Left lung (tissue), 10 donors: ENCODE results near the gene FLT1. TPM values are rescaled to one million over a fixed set of nuclear protein-coding genes. Genes with fewer than 3 reads are reported as not detected.

Experiments used
- ATAC-seq: fragments of 200-7000 bp; cut with Tn5 transposase; one replicate; pipeline ENCODE4 v1.9.1; 2020; ENCODE audit warnings: moderate library complexity
- DNase-seq, 4 donors: peaks; one replicate each; pipeline ENCODE4 v3.0.0-alpha.2; 2013 to 2020
- H3K27ac ChIP-seq, 2 donors: fragments of 200-600 bp; sonication (generic) in 1 of 2; one replicate each; pipeline versions ENCODE4 v1.5.0 to v1.8.0; 2020 to 2021
- H3K27me3 ChIP-seq, 2 donors: fragments of 200-600 bp; sonication (generic) in 1 of 2; one replicate each; pipeline versions ENCODE4 v1.5.0 to v1.8.0; 2020 to 2021
- H3K36me3 ChIP-seq, 2 donors: fragments of 200-600 bp; sonication (generic) in 1 of 2; one replicate each; pipeline versions ENCODE4 v1.5.0 to v1.8.0; 2020 to 2021
- H3K4me1 ChIP-seq, 2 donors: fragments of 200-600 bp; one replicate each; pipeline ENCODE4 v1.8.0; 2021
- H3K4me3 ChIP-seq, 2 donors: fragments of 200-600 bp; sonication (generic) in 1 of 2; one replicate each; pipeline versions ENCODE4 v1.5.0 to v1.8.0; 2020 to 2021; ENCODE audit warnings: mild to moderate bottlenecking in 1 of 2
- H3K9me3 ChIP-seq, 2 donors: fragments of 200-600 bp; sonication (generic) in 1 of 2; one replicate each; pipeline versions ENCODE4 v1.5.0 to v1.8.0; 2020 to 2021
- intact Hi-C, 2 donors: fragments of 100-400 bp; cut with DNase I; formaldehyde crosslinking; loops; one replicate each; pipeline versions ENCODE4 v1.11.2 to v1.14.2; 2022
- polyA plus RNA-seq, 6 donors: library from polyadenylated mRNA; unstranded; fragments of 120-200 nt; gene quantifications; one replicate each; pipeline ENCODE4 v1.2.1, GENCODE V29; 2013; ENCODE audit not compliant: insufficient read length in 6 of 6
- total RNA-seq, 2 donors: library from RNA; stranded (reverse); fragmentation: NEBNext Ultra II Directional; extraction: Animal tissue kit (Norgen Biotek cat#: 25700); gene quantifications; one replicate each; pipeline ENCODE4 v1.2.1, GENCODE V29; 2021
- TF ChIP-seq, protein P1 (sequence below), 2 donors: fragments of 200-600 bp; sonication (generic) in 1 of 2; IDR thresholded peaks; one replicate each; pipeline versions ENCODE4 v1.5.0 to v1.8.0; 2021; ENCODE audit warnings: antibody characterized with exemption in 2 of 2
- donor health status: DM: no; HTN: yes; CAD: no.
- donor health status: DM: no; HTN: no; CAD: no.

The FLT1 gene
- total and polyA plus RNA-seq, 8 donors = 21.3 to 30.3 (median 25.3) TPM

DNA sequence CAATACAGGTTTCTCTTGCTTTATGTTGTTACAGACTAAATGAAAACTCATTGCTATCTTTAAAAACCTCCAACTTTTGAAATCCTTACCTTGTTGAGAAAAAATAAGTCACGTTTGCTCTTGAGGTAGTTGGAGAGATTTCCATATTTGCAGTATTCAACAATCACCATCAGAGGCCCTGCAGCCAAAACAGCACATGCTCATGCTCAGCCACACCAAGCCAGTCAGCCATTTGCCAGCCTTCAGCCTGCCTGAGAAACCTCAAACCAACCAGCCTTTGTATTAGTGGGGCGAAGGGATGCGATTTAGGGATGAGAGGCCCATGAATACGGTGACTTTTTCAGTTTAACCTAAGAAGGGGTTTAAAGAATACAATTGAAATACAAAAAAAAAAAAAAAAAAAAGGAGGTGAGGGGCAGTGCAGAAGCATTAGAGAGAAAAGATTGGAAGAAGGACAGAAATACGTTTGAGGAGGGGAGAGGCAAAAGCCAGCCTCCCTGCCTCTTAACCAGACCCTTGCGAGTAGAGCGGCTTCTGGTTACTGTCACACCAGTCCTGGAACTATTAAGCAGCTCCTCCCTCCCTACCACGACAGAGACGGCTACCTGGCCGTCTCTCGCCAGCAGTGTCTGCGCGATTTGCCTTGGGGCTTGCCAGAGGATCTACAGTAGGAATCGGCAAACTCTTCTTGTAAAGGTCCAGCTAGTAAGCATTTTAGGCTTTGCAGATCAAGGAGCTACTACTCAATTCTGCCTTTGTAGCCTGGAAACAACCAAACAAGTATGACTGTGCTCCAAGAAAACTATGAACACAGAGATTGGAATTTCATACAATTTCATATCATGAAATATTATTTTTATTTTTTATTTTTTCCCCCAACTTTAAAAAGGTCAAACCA, 167.3 kb downstream of the FLT1 start:
- intact Hi-C loops = loop anchor here in 1 of 2 donors (10.0 kb wide), 2 partner anchors 307 to 467 kb away; no protein-coding TSS in a partner anchor
- H3K27me3 ChIP-seq = no peaks in the 10 kb centered on the region
- TF ChIP-seq, protein P1, sequence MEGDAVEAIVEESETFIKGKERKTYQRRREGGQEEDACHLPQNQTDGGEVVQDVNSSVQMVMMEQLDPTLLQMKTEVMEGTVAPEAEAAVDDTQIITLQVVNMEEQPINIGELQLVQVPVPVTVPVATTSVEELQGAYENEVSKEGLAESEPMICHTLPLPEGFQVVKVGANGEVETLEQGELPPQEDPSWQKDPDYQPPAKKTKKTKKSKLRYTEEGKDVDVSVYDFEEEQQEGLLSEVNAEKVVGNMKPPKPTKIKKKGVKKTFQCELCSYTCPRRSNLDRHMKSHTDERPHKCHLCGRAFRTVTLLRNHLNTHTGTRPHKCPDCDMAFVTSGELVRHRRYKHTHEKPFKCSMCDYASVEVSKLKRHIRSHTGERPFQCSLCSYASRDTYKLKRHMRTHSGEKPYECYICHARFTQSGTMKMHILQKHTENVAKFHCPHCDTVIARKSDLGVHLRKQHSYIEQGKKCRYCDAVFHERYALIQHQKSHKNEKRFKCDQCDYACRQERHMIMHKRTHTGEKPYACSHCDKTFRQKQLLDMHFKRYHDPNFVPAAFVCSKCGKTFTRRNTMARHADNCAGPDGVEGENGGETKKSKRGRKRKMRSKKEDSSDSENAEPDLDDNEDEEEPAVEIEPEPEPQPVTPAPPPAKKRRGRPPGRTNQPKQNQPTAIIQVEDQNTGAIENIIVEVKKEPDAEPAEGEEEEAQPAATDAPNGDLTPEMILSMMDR (IDR thresholded peaks at IDR 0.05) = no peak
- H3K4me3 ChIP-seq = no peak overlapping the region
- no peaks in the 10 kb centered on the region for H3K36me3 ChIP-seq
- no peak for ATAC-seq
- DNase-seq = no peak
- H3K27ac ChIP-seq = no peak overlapping the region
- H3K9me3 ChIP-seq = no peaks in the 10 kb centered on the region
- peaks cover 7 to 31% of the 10 kb centered on the region in 2 donors for H3K4me1 ChIP-seq

DNA sequence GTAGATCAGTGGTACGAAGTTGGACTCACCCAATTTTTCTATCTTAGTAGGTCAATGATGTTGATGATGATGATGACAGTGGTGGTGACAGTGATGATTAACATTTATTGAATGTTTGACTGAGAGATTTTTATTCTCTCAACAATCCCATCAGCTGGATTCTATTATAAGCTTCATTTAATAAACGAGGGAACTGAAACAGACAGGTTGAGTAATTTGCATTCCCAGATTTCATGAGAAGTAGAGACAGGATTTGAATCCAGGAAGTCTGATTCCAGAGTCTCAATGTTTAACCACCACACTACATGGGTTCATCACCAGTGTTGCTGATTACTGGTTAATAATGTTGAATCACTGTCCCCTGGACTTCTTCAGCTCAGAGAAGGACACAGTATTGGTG, 168.9 kb downstream of the FLT1 start:
- intact Hi-C loops = loop anchor here in 1 of 2 donors (10.0 kb wide), 2 partner anchors 309 to 469 kb away; no protein-coding TSS in a partner anchor
- Histone ChIP-seq H3K4me3 (no peak overlapping the region), H3K36me3 (no peaks in the 10 kb centered on the region), H3K27me3 (no peaks in the 10 kb centered on the region), H3K27ac (no peak overlapping the region), H3K9me3 (no peaks in the 10 kb centered on the region), H3K4me1 (peaks cover 7 to 31% of the 10 kb centered on the region in 2 donors)
- ATAC-seq (no peak), DNase-seq (no peak)
- TF ChIP-seq, protein P1 (IDR thresholded peaks at IDR 0.05) = no peak

DNA sequence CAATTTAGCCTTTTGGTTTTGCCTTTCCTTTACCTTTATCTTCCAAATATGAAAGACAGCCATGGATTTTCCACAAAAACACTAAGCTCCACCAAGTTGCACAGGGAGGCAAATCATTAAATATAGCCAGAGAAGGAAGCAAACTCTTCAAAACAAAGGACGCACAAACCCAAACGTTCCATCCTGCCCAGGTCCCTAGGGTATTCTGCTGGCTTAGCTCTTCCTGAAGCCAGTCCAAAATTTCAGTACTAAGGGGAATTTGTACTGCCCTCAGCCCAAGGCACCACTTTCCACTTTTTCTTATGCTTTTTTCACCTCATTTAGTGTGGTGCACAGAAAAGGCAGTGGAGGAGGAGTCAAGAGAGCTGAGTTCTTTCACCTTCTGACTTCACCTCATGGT, 169.9 kb downstream of the FLT1 start:
- DNase-seq = no peak
- intact Hi-C loops = loop anchor here in 1 of 2 donors (10.0 kb wide), 2 partner anchors 310 to 470 kb away; no protein-coding TSS in a partner anchor
- H3K27ac ChIP-seq = no peak overlapping the region

DNA sequence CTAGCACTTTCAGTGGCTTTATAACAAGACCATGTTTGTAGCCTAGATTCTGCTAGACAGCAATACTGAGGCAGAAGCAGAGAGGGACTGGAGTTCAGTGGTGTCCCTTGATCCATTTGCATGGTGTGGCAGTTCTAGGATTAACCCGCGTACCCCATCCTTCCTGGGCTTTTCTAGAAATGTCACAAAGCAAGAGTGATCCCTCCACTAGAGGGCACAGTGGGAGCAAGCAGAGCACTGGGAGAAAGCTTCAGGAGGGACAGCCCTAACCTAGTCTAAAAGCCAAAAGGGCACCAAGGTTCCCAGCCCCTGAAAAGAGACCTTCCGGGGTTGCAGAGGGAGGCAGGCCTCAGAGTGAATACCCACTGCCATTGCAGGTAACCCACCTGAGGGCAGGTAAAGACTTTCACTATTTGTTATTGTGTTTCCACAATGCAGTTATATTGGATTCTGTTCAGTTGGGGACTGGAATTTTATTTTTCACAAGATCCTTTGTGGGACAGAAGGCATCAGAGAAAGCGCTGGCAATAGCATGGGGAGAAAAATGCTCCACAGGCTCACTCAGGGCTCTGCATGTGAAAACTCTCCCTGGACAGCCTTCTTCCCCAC, 170.6 kb downstream of the FLT1 start:
- Histone ChIP-seq H3K4me1 (peaks cover 2 to 22% of the 10 kb centered on the region in 2 donors), H3K4me3 (no peak overlapping the region), H3K9me3 (no peaks in the 10 kb centered on the region), H3K36me3 (no peaks in the 10 kb centered on the region), H3K27me3 (no peaks in the 10 kb centered on the region), H3K27ac (no peak overlapping the region)
- intact Hi-C loops = loop anchor here in 1 of 2 donors (10.0 kb wide), 2 partner anchors 311 to 471 kb away; no protein-coding TSS in a partner anchor
- TF ChIP-seq, protein P1 (IDR thresholded peaks at IDR 0.05) = peak; percentile 54 to 79
- ATAC-seq = peak; percentile 96
- peak in 2 of 4 donors; percentile 47 to 64 for DNase-seq

More for the DNA sequence above, 169.9 kb downstream of the FLT1 start:
- Histone ChIP-seq H3K27me3 (no peaks in the 10 kb centered on the region), H3K4me3 (no peak overlapping the region), H3K36me3 (no peaks in the 10 kb centered on the region), H3K9me3 (no peaks in the 10 kb centered on the region), H3K4me1 (peaks cover 7 to 30% of the 10 kb centered on the region in 2 donors)
- TF ChIP-seq, protein P1 (IDR thresholded peaks at IDR 0.05) = no peak
- ATAC-seq = no peak
